ENCODE results near the gene FRY.

DNA sequence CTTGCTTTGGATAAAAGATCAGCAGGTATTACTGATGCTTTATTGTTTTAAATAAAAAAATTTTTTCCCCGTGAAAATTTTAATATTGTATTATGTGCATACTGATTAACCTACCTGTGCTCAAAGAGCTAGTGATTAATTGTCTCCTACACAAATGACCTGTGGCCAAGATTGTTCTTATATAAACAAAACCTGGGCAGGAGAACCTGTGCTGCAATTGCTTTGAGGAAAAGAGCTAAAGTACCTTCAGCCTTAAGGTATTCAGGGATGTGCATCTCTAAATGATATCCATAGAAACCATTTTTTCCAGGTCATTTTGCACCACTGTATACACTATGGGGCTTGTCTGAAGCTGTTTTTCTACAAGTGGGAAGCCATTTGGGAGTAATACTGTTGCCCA lies 1.2 kb downstream of the FRY start:
- TF ChIP-seq, protein P1, sequence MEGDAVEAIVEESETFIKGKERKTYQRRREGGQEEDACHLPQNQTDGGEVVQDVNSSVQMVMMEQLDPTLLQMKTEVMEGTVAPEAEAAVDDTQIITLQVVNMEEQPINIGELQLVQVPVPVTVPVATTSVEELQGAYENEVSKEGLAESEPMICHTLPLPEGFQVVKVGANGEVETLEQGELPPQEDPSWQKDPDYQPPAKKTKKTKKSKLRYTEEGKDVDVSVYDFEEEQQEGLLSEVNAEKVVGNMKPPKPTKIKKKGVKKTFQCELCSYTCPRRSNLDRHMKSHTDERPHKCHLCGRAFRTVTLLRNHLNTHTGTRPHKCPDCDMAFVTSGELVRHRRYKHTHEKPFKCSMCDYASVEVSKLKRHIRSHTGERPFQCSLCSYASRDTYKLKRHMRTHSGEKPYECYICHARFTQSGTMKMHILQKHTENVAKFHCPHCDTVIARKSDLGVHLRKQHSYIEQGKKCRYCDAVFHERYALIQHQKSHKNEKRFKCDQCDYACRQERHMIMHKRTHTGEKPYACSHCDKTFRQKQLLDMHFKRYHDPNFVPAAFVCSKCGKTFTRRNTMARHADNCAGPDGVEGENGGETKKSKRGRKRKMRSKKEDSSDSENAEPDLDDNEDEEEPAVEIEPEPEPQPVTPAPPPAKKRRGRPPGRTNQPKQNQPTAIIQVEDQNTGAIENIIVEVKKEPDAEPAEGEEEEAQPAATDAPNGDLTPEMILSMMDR (IDR thresholded peaks at IDR 0.05) = no peak
- no peak for TF ChIP-seq EZH2 (IDR thresholded peaks at IDR 0.05; ENCODE audit: borderline replicate concordance, insufficient read depth, low read depth, low read length, poor library complexity, severe bottlenecking)

Measured in B cell (primary cell).